ENCODE results near the gene PDCD4. TPM values are rescaled to one million over a fixed set of nuclear protein-coding genes. Genes with fewer than 3 reads are reported as not detected.
"Not testable (repeated sequence)": the region's sequence is repeated elsewhere in the genome, so short reads cannot be mapped to it uniquely, and the experiment has no call there.

Gene PDCD4
- total and polyA plus RNA-seq, 2 of the 8 experiments (the other 6 are each of a cell fraction or from before 2014, with no cell fraction given): 3.3 to 26.8 TPM

GRCh38 chr10:110867011-110867806, 4.5 kb upstream of the PDCD4 start:
- not testable (repeated sequence) for H3K23me2 ChIP-seq (ENCODE audit: low read depth, low read length); H3K14ac ChIP-seq (ENCODE audit: insufficient read length); H2BK12ac ChIP-seq (ENCODE audit: low read depth, low read length); H3K79me1 ChIP-seq (ENCODE audit: low read depth, low read length); H3K4me2 ChIP-seq (ENCODE audit: insufficient read depth in 1 of 2, low read depth in 2 of 2, low read length in 2 of 2); H4K91ac ChIP-seq (replicated peaks; ENCODE audit: insufficient read length, low read length); H4K20me1 ChIP-seq (replicated peaks in 1 of 2; ENCODE audit: control insufficient read depth in 1 of 2, insufficient read depth in 2 of 2, low read length in 2 of 2); H2BK20ac ChIP-seq (ENCODE audit: low read length); H3K27me3 ChIP-seq (replicated peaks in 1 of 4; ENCODE audit: control insufficient read depth in 3 of 4, extremely low read depth in 1 of 4, insufficient read depth in 3 of 4, low read length in 3 of 4); H3K36me3 ChIP-seq (ENCODE audit: control insufficient read depth in 2 of 4, insufficient read depth in 4 of 4, low read length in 3 of 4); H3K4me3 ChIP-seq (ENCODE audit: extremely low read depth in 1 of 4, insufficient read depth in 2 of 4, low read depth in 3 of 4, low read length in 4 of 4); FAIRE-seq; H2AFZ ChIP-seq (ENCODE audit: low read length); H3K56ac ChIP-seq (replicated peaks; ENCODE audit: insufficient read length, low read depth, low read length); H2BK120ac ChIP-seq (replicated peaks; ENCODE audit: low read depth, low read length); H3K23ac ChIP-seq (ENCODE audit: insufficient read length); H3K9me3 ChIP-seq (ENCODE audit: insufficient read depth in 2 of 2, low read depth in 1 of 2, low read length in 1 of 2); H3K27ac ChIP-seq (ENCODE audit: low read depth, low read length); H2BK15ac ChIP-seq (ENCODE audit: low read length); H2AK5ac ChIP-seq (ENCODE audit: low read depth, low read length); H3K9ac ChIP-seq (replicated peaks in 1 of 4; ENCODE audit: extremely low read depth in 1 of 4, low read depth in 3 of 4, low read length in 3 of 4); H3K79me2 ChIP-seq (ENCODE audit: control insufficient read depth in 1 of 2, insufficient read depth in 2 of 2, low read length in 2 of 2); H2BK5ac ChIP-seq (ENCODE audit: low read depth, low read length); H3K18ac ChIP-seq (ENCODE audit: extremely low read depth, low read length); H4K5ac ChIP-seq (ENCODE audit: insufficient read length, low read depth, low read length); H3K4ac ChIP-seq (replicated peaks; ENCODE audit: insufficient read length, low read depth, low read length); H4K8ac ChIP-seq (ENCODE audit: extremely low read depth, insufficient read depth, low read length)
- CTCF ChIA-PET (ENCODE audit: partially characterized antibody): interaction anchor here (1.1 to 2.7 kb wide), 4 partner anchors 9 to 121 kb away, joined by 3 to 10 read pairs (median 6); no protein-coding TSS in a partner anchor
- DNase-seq (ENCODE audit: low read depth in 1 of 2, low spot score in 2 of 2): peak in 1 of 2 experiments; percentile 23
- WGBS, 2 experiments (ENCODE audit: extremely low coverage in 1 of 2, insufficient coverage in 1 of 2, insufficient read length in 1 of 2, insufficient replicate concordance in 2 of 2, low coverage in 1 of 2, low lambda C conversion rate in 2 of 2, missing lambda C conversion rate in 1 of 2): 86% methylated on average over 8 of the region's 8 CpGs; no CpG with 5 or more reads in 1 of the 2 experiments
- POLR2A ChIA-PET (ENCODE audit: partially characterized antibody): interaction anchor here (0.9 kb wide), 1 partner anchor 31 kb away, joined by 4 read pairs; no protein-coding TSS in a partner anchor
- peaks cover 4 to 12% (median 8%) of the 10 kb centered on the region in 4 experiments for H3K4me1 ChIP-seq (replicated peaks in 1 of 4; ENCODE audit: control insufficient read depth in 3 of 4, insufficient read depth in 4 of 4, low read length in 3 of 4)
